Tibial nerve (tissue), 4 donors: Measurements from ENCODE around the gene HLF. TPM values are rescaled to one million over a fixed set of nuclear protein-coding genes. Genes with fewer than 3 reads are reported as not detected.

Experiments
- DNase-seq, 2 donors: peaks; one replicate each; pipeline ENCODE4 v3.0.0-alpha.2; 2019; ENCODE audit warnings: low spot score in 2 of 2
- H3K27ac ChIP-seq, 4 donors: fragments of 200-600 bp; sonication (generic) in 3 of 4; one replicate each; pipeline ENCODE4 v1.5.1; 2017 to 2019; ENCODE audit warnings: mild to moderate bottlenecking in 1 of 4
- H3K27me3 ChIP-seq, 2 donors: fragments of 200-600 bp; sonication (generic) in 1 of 2; one replicate each; pipeline versions ENCODE4 v1.5.1 to v1.6.0; 2017 to 2019
- H3K36me3 ChIP-seq, 3 donors: fragments of 200-600 bp; sonication (generic); one replicate each; pipeline ENCODE4 v1.5.1; 2018 to 2019
- H3K4me1 ChIP-seq, 4 donors: fragments of 200-600 bp; sonication (generic) in 3 of 4; one replicate each; pipeline ENCODE4 v1.5.1; 2017 to 2019
- H3K4me3 ChIP-seq, 4 donors: fragments of 200-600 bp; sonication (generic) in 3 of 4; one replicate each; pipeline ENCODE4 v1.5.1; 2017 to 2019; ENCODE audit warnings: mild to moderate bottlenecking in 1 of 4, moderate library complexity in 1 of 4
- H3K9me3 ChIP-seq, 4 donors: fragments of 200-600 bp; sonication (generic) in 3 of 4; one replicate each; pipeline ENCODE4 v1.5.1; 2017 to 2019
- CTCF ChIP-seq, 5 experiments: fragments of 200-600 bp in 3 of 5; fragments of 450-650 bp in 2 of 5; sonication (generic) in 3 of 5; IDR thresholded peaks; one replicate each; pipeline ENCODE4 v1.5.1; 2016 to 2019; ENCODE audit warnings: antibody characterized with exemption in 5 of 5, mild to moderate bottlenecking in 3 of 5, moderate library complexity in 2 of 5
- EP300 ChIP-seq, 2 donors: sonication (generic); formaldehyde crosslinking; IDR thresholded peaks; one replicate each; pipeline ENCODE4 v1.6.1; 2017; ENCODE audit warnings: antibody characterized with exemption in 2 of 2, mild to moderate bottlenecking in 1 of 2
- POLR2A ChIP-seq, 2 donors: fragments of 450-650 bp; IDR thresholded peaks; one replicate each; pipeline ENCODE4 v1.6.1; 2017; ENCODE audit warnings: antibody characterized with exemption in 2 of 2, mild to moderate bottlenecking in 2 of 2, moderate library complexity in 2 of 2
- WGBS, 2 donors: methylation state at CpG; one replicate each; pipeline ENCODE4 v1.1.5; 2018; 5-methylcytosine and 5-hydroxymethylcytosine counted together
- total RNA-seq, 4 donors: library from RNA; depleted of rRNA; stranded (reverse); fragments of >200 nt; gene quantifications; one replicate each; pipeline ENCODE4 v1.1.0, GENCODE V29; 2016

HLF gene
- total RNA-seq, 4 donors from 2014 or later, result 19.5 to 42.5 (median 36.0) TPM

GRCh38 chr17:55346658-55347057 lies 81.9 kb downstream of the HLF start:
- DNase-seq, result no peak
- Histone ChIP-seq H3K4me1 (peaks cover 0 to 6% (median 0%) of the 10 kb centered on the region in 4 donors), H3K36me3 (no peaks in the 10 kb centered on the region), H3K4me3 (no peak overlapping the region), H3K27me3 (no peaks in the 10 kb centered on the region), H3K9me3 (peaks cover 0 to 6% (median 0%) of the 10 kb centered on the region in 4 donors), H3K27ac (no peak overlapping the region)
- 81 to 89% methylated on average over 1 of the region's 1 CpG for WGBS, 2 donors
- TF ChIP-seq CTCF (IDR thresholded peaks at IDR 0.05) (no peak), POLR2A (IDR thresholded peaks at IDR 0.05) (no peak), EP300 (IDR thresholded peaks at IDR 0.05) (no peak)

- no peak for DNase-seq
- no peaks in the 10 kb centered on the region for H3K36me3 ChIP-seq
- TF ChIP-seq CTCF (IDR thresholded peaks at IDR 0.05), result no peak
- no peak for TF ChIP-seq EP300 (IDR thresholded peaks at IDR 0.05)
- no peak for TF ChIP-seq POLR2A (IDR thresholded peaks at IDR 0.05)
- H3K4me1 ChIP-seq, result peaks cover 0 to 6% (median 0%) of the 10 kb centered on the region in 4 donors
- no peak overlapping the region for H3K27ac ChIP-seq
- 74 to 80% methylated on average over 2 of the region's 2 CpGs for WGBS, 2 donors
- H3K27me3 ChIP-seq, result no peaks in the 10 kb centered on the region
- H3K4me3 ChIP-seq, result no peak overlapping the region
- peaks cover 0 to 6% (median 0%) of the 10 kb centered on the region in 4 donors for H3K9me3 ChIP-seq
Observed at GRCh38 chr17:55347341-55347740, 82.6 kb downstream of the HLF start.

GRCh38 chr17:55348749-55349354 lies 84.1 kb downstream of the HLF start:
- peak; percentile 15 to 38 for DNase-seq
- H3K4me3 ChIP-seq, result no peak overlapping the region
- no peak overlapping the region for H3K27ac ChIP-seq
- H3K4me1 ChIP-seq, result peaks cover 0 to 6% (median 0%) of the 10 kb centered on the region in 4 donors
- peaks cover 0 to 6% (median 0%) of the 10 kb centered on the region in 4 donors for H3K9me3 ChIP-seq
- no peak for TF ChIP-seq EP300 (IDR thresholded peaks at IDR 0.05)
- peak; percentile 66 to 89 (median 80) for TF ChIP-seq CTCF (IDR thresholded peaks at IDR 0.05)
- no peaks in the 10 kb centered on the region for H3K36me3 ChIP-seq
- no peaks in the 10 kb centered on the region for H3K27me3 ChIP-seq
- 17 to 21% methylated on average over 10 of the region's 10 CpGs for WGBS, 2 donors

- WGBS, 2 donors, result 42 to 49% methylated on average over 2 of the region's 2 CpGs
- Histone ChIP-seq H3K36me3 (no peaks in the 10 kb centered on the region), H3K27me3 (no peaks in the 10 kb centered on the region), H3K4me1 (peaks cover 0 to 6% (median 0%) of the 10 kb centered on the region in 4 donors), H3K9me3 (peaks cover 0 to 6% (median 0%) of the 10 kb centered on the region in 4 donors), H3K27ac (no peak overlapping the region), H3K4me3 (no peak overlapping the region)
- DNase-seq, result no peak
- TF ChIP-seq POLR2A (IDR thresholded peaks at IDR 0.05) (no peak), CTCF (IDR thresholded peaks at IDR 0.05) (no peak), EP300 (IDR thresholded peaks at IDR 0.05) (no peak)
Observed at GRCh38 chr17:55350825-55351205, 86.1 kb downstream of the HLF start.

DNA sequence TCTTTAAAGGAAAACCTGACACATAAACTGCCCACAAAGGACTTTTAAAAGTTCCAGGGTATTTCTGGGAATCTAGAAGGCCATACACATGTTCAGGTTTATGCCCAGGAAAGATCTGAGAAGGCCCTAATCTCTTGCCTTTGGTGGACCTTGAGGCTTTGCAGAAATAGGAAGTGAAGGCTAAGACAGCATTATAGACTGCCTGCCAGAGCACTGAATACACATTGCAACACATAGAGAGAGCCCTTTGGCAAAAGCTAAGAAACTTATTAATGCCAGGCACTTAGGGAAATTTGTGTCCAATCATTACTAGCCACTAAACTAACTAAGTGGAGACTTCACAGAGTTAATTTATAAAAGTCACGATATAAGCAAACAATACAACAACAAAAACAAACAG lies 86.5 kb downstream of the HLF start:
- 75 to 89% methylated on average over 1 of the region's 1 CpG for WGBS, 2 donors
- no peak for TF ChIP-seq EP300 (IDR thresholded peaks at IDR 0.05)
- Histone ChIP-seq H3K27ac (no peak overlapping the region), H3K9me3 (peaks cover 0 to 6% (median 0%) of the 10 kb centered on the region in 4 donors), H3K4me1 (peaks cover 0 to 6% (median 0%) of the 10 kb centered on the region in 4 donors), H3K36me3 (no peaks in the 10 kb centered on the region), H3K27me3 (no peaks in the 10 kb centered on the region), H3K4me3 (no peak overlapping the region)
- no peak for DNase-seq
